ENCODE measurements around the gene ST8SIA6. TPM values are rescaled to one million over a fixed set of nuclear protein-coding genes. Genes with fewer than 3 reads are reported as not detected.

Gene ST8SIA6
- total RNA-seq, 2 experiments from 2014 or later, result 0.19 to 0.34 TPM

- CTCF ChIA-PET, result no interaction called here
- Mint-ChIP-seq H3K27me3 (peaks cover 25% of the 10 kb centered on the region), H3K4me3 (no peak overlapping the region), H3K36me3 (ENCODE audit: low read depth) (no peaks in the 10 kb centered on the region), H3K4me1 (ENCODE audit: low read depth) (no peaks in the 10 kb centered on the region), H3K9me3 (peaks cover 6% of the 10 kb centered on the region), H3K27ac (no peak overlapping the region)
- H3K4me3 ChIP-seq (ENCODE audit: low read length), result no peak overlapping the region
- H3K4me1 ChIP-seq (ENCODE audit: insufficient read depth, low read length), result no peaks in the 10 kb centered on the region
- no peaks in the 10 kb centered on the region for H3K36me3 ChIP-seq (ENCODE audit: insufficient read depth, low read length)
- intact Hi-C loops (cut with DNase I, micrococcal nuclease), result no loop called here
- ATAC-seq (ENCODE audit: poor library complexity), result no peak
- POLR2A ChIA-PET, result interaction anchor here (1.4 kb wide), 1 partner anchor 8 kb away, joined by 3 read pairs; no protein-coding TSS in a partner anchor
- H3K27ac ChIP-seq (ENCODE audit: low read depth in 1 of 2, low read length in 2 of 2), result no peak overlapping the region
- H3K27me3 ChIP-seq (ENCODE audit: control insufficient read depth in 1 of 2, insufficient read depth in 2 of 2, low read length in 2 of 2), result peaks cover 0 to 7% of the 10 kb centered on the region in 2 experiments
- TF ChIP-seq CTCF (IDR thresholded peaks at IDR 0.05), result no peak
- H3K9me3 ChIP-seq (ENCODE audit: control insufficient read depth in 1 of 2, insufficient read depth in 1 of 2, low read length in 2 of 2), result no peaks in the 10 kb centered on the region
- peak in 2 of 14 experiments; percentile 15 to 30 for DNase-seq
Measured at GRCh38 chr10:17473228-17473950, 19.0 kb upstream of the ST8SIA6 start.

- ATAC-seq (ENCODE audit: poor library complexity) (no peak), DNase-seq (peak in 2 of 14 experiments; percentile 29)
- ChIA-PET CTCF (no interaction called here), POLR2A (no interaction called here)
- Mint-ChIP-seq H3K36me3 (ENCODE audit: low read depth) (no peaks in the 10 kb centered on the region), H3K27ac (no peak overlapping the region), H3K9me3 (peaks cover 6% of the 10 kb centered on the region), H3K27me3 (peaks cover 25% of the 10 kb centered on the region), H3K4me3 (no peak overlapping the region), H3K4me1 (ENCODE audit: low read depth) (no peaks in the 10 kb centered on the region)
- H3K36me3 ChIP-seq (ENCODE audit: insufficient read depth, low read length), result no peaks in the 10 kb centered on the region
- no peak for TF ChIP-seq CTCF (IDR thresholded peaks at IDR 0.05)
- no peak overlapping the region for H3K4me3 ChIP-seq (ENCODE audit: low read length)
- no peaks in the 10 kb centered on the region for H3K9me3 ChIP-seq (ENCODE audit: control insufficient read depth in 1 of 2, insufficient read depth in 1 of 2, low read length in 2 of 2)
- H3K27me3 ChIP-seq (ENCODE audit: control insufficient read depth in 1 of 2, insufficient read depth in 2 of 2, low read length in 2 of 2), result peaks cover 0 to 7% of the 10 kb centered on the region in 2 experiments
- H3K27ac ChIP-seq (ENCODE audit: low read depth in 1 of 2, low read length in 2 of 2), result no peak overlapping the region
- H3K4me1 ChIP-seq (ENCODE audit: insufficient read depth, low read length), result no peaks in the 10 kb centered on the region
- intact Hi-C loops (cut with DNase I, micrococcal nuclease), result no loop called here
Measured at GRCh38 chr10:17472481-17473227, 18.3 kb upstream of the ST8SIA6 start.

GRCh38 chr10:17470246-17470645 is 15.9 kb upstream of the ST8SIA6 start:
- no peak for TF ChIP-seq CTCF (IDR thresholded peaks at IDR 0.05)
- H3K9me3 ChIP-seq (ENCODE audit: control insufficient read depth in 1 of 2, insufficient read depth in 1 of 2, low read length in 2 of 2), result no peaks in the 10 kb centered on the region
- no peak overlapping the region for H3K4me3 ChIP-seq (ENCODE audit: low read length)
- Mint-ChIP-seq H3K27me3 (peaks cover 26% of the 10 kb centered on the region), H3K27ac (no peak overlapping the region), H3K4me1 (ENCODE audit: low read depth) (no peaks in the 10 kb centered on the region), H3K36me3 (ENCODE audit: low read depth) (no peaks in the 10 kb centered on the region), H3K9me3 (peaks cover 6% of the 10 kb centered on the region), H3K4me3 (no peak overlapping the region)
- DNase-seq (no peak), ATAC-seq (ENCODE audit: poor library complexity) (no peak)
- no peak overlapping the region for H3K27ac ChIP-seq (ENCODE audit: low read depth in 1 of 2, low read length in 2 of 2)
- H3K27me3 ChIP-seq (ENCODE audit: control insufficient read depth in 1 of 2, insufficient read depth in 2 of 2, low read length in 2 of 2), result peaks cover 0 to 2% of the 10 kb centered on the region in 2 experiments
- CTCF ChIA-PET, result no interaction called here
- POLR2A ChIA-PET, result no interaction called here
- H3K4me1 ChIP-seq (ENCODE audit: insufficient read depth, low read length), result no peaks in the 10 kb centered on the region
- intact Hi-C loops (cut with DNase I, micrococcal nuclease), result no loop called here
- no peaks in the 10 kb centered on the region for H3K36me3 ChIP-seq (ENCODE audit: insufficient read depth, low read length)

All from CD4-positive, alpha-beta T cell (primary cell).